Measurements from ENCODE around the gene RBM24. TPM values are rescaled to one million over a fixed set of nuclear protein-coding genes. Genes with fewer than 3 reads are reported as not detected.

RBM24 gene
- total and polyA plus RNA-seq, 7 donors: 1.3 to 34.1 (median 8.3) TPM

- WGBS, 2 donors: 91 to 93% methylated on average over 2 of the region's 2 CpGs
- Histone ChIP-seq H3K36me3 (peaks cover 0 to 1% (median 0%) of the 10 kb centered on the region in 4 donors), H3K4me3 (no peak overlapping the region), H3K27me3 (no peaks in the 10 kb centered on the region), H3K9me3 (no peaks in the 10 kb centered on the region), H3K27ac (no peak overlapping the region), H3K4me1 (no peaks in the 10 kb centered on the region)
- intact Hi-C loops (cut with DNase I): no loop called here
- DNase-seq: no peak
- no peak for TF ChIP-seq POLR2AphosphoS5 (IDR thresholded peaks at IDR 0.05)
- TF ChIP-seq POLR2A (IDR thresholded peaks at IDR 0.05): no peak
- no peak for TF ChIP-seq CTCF (IDR thresholded peaks at IDR 0.05)
- TF ChIP-seq EP300 (IDR thresholded peaks at IDR 0.05): no peak
Observed at GRCh38 chr6:17299222-17299621, 18.1 kb downstream of the RBM24 start.

- no peak overlapping the region for H3K27ac ChIP-seq
- intact Hi-C loops (cut with DNase I): no loop called here
- no peak for DNase-seq
- H3K36me3 ChIP-seq: no peaks in the 10 kb centered on the region
- no peaks in the 10 kb centered on the region for H3K27me3 ChIP-seq
- no peak for TF ChIP-seq POLR2AphosphoS5 (IDR thresholded peaks at IDR 0.05)
- no peak for TF ChIP-seq CTCF (IDR thresholded peaks at IDR 0.05)
- no peak for TF ChIP-seq POLR2A (IDR thresholded peaks at IDR 0.05)
- TF ChIP-seq EP300 (IDR thresholded peaks at IDR 0.05): no peak
- H3K4me3 ChIP-seq: no peak overlapping the region
- H3K9me3 ChIP-seq: no peaks in the 10 kb centered on the region
- 92 to 94% methylated on average over 1 of the region's 1 CpG for WGBS, 2 donors
- H3K4me1 ChIP-seq: no peaks in the 10 kb centered on the region
Observed at GRCh38 chr6:17299750-17300149, 18.6 kb downstream of the RBM24 start.

- intact Hi-C loops (cut with DNase I): no loop called here
- WGBS, 2 donors: 92 to 97% methylated on average over 5 of the region's 5 CpGs
- no peaks in the 10 kb centered on the region for H3K4me1 ChIP-seq
- DNase-seq: no peak
- no peak overlapping the region for H3K27ac ChIP-seq
- no peaks in the 10 kb centered on the region for H3K36me3 ChIP-seq
- no peak for TF ChIP-seq EP300 (IDR thresholded peaks at IDR 0.05)
- no peak for TF ChIP-seq POLR2AphosphoS5 (IDR thresholded peaks at IDR 0.05)
- TF ChIP-seq CTCF (IDR thresholded peaks at IDR 0.05): no peak
- TF ChIP-seq POLR2A (IDR thresholded peaks at IDR 0.05): no peak
- H3K9me3 ChIP-seq: no peaks in the 10 kb centered on the region
- no peaks in the 10 kb centered on the region for H3K27me3 ChIP-seq
- H3K4me3 ChIP-seq: no peak overlapping the region
Observed at GRCh38 chr6:17300637-17301036, 19.5 kb downstream of the RBM24 start.

GRCh38 chr6:17303444-17303843 lies 22.3 kb downstream of the RBM24 start:
- no peak overlapping the region for H3K27ac ChIP-seq
- no peaks in the 10 kb centered on the region for H3K9me3 ChIP-seq
- no peaks in the 10 kb centered on the region for H3K36me3 ChIP-seq
- no peaks in the 10 kb centered on the region for H3K4me1 ChIP-seq
- 96 to 98% methylated on average over 2 of the region's 2 CpGs for WGBS, 2 donors
- no peak for TF ChIP-seq POLR2A (IDR thresholded peaks at IDR 0.05)
- TF ChIP-seq EP300 (IDR thresholded peaks at IDR 0.05): no peak
- no peak for TF ChIP-seq POLR2AphosphoS5 (IDR thresholded peaks at IDR 0.05)
- no peak for TF ChIP-seq CTCF (IDR thresholded peaks at IDR 0.05)
- intact Hi-C loops (cut with DNase I): no loop called here
- H3K27me3 ChIP-seq: no peaks in the 10 kb centered on the region
- H3K4me3 ChIP-seq: no peak overlapping the region
- no peak for DNase-seq

Measured in sigmoid colon (tissue), 7 donors.